Smooth muscle cell (in vitro differentiated cells): Measurements from ENCODE around the gene CSMD2. TPM values are rescaled to one million over a fixed set of nuclear protein-coding genes. Genes with fewer than 3 reads are reported as not detected.
"Not testable (repeated sequence)": the region's sequence is repeated elsewhere in the genome, so short reads cannot be mapped to it uniquely, and the experiment has no call there.

Experiments
- DNase-seq: peaks from one replicate; lab custom pipeline; 2025; ENCODE audit not compliant: unreplicated experiment; lab: John Stamatoyannopoulos, UW
- H2AFZ ChIP-seq: fragments of 200-600 bp; sonication (generic); 2 replicates; pipeline ENCODE4 v1.6.0; 2016; ENCODE audit warnings: antibody characterized with exemption, low read depth, mild to moderate bottlenecking
- H3F3A ChIP-seq: fragments of 200-600 bp; sonication (generic); 2 replicates; pipeline ENCODE4 v1.6.0; 2017; ENCODE audit warnings: antibody characterized with exemption, low read depth
- H3K27ac ChIP-seq: fragments of 200-600 bp; sonication (generic); 2 replicates; pipeline ENCODE4 v1.5.1; 2016; ENCODE audit warnings: low read depth, mild to moderate bottlenecking
- H3K27me3 ChIP-seq: fragments of 200-600 bp; sonication (generic); 2 replicates; pipeline ENCODE4 v1.6.1; 2016; ENCODE audit warnings: low read depth, mild to moderate bottlenecking
- H3K36me3 ChIP-seq: fragments of 200-600 bp; sonication (generic); 2 replicates; pipeline ENCODE4 v1.5.1; 2016; ENCODE audit warnings: low read depth
- H3K4me1 ChIP-seq: fragments of 200-600 bp; sonication (generic); 2 replicates; pipeline ENCODE4 v1.5.1; 2016; ENCODE audit warnings: low read depth
- H3K4me2 ChIP-seq: fragments of 200-600 bp; sonication (generic); 2 replicates; pipeline ENCODE4 v1.6.0; 2016; ENCODE audit warnings: mild to moderate bottlenecking
- H3K4me3 ChIP-seq: fragments of 200-600 bp; sonication (generic); 2 replicates; pipeline ENCODE4 v1.5.1; 2016; ENCODE audit warnings: mild to moderate bottlenecking
- H3K79me2 ChIP-seq: fragments of 200-600 bp; sonication (generic); 2 replicates; pipeline ENCODE4 v1.6.0; 2016; ENCODE audit warnings: low read depth, mild to moderate bottlenecking
- H3K9ac ChIP-seq: fragments of 200-600 bp; sonication (generic); 2 replicates; pipeline ENCODE4 v1.6.0; 2016; ENCODE audit warnings: low read depth
- H3K9me3 ChIP-seq: fragments of 200-600 bp; sonication (generic); replicated peaks from 2 replicates; pipeline ENCODE4 v1.5.1; 2016; ENCODE audit warnings: low read depth
- H4K20me1 ChIP-seq: fragments of 200-600 bp; sonication (generic); 2 replicates; pipeline ENCODE4 v1.6.0; 2016; ENCODE audit warnings: low read depth
- WGBS: methylation state at CpG from one replicate; pipeline ENCODE4 v1.1.7; 2016; ENCODE audit warnings: low lambda C conversion rate; 5-methylcytosine and 5-hydroxymethylcytosine counted together
- polyA plus RNA-seq: library from polyadenylated mRNA; unstranded; fragments of >200 nt; fragmentation: Nextera tagmentation; extraction: Ambion mirVana; gene quantifications from 2 replicates; pipeline ENCODE4 v1.2.1, GENCODE V29; 2016
- total RNA-seq: library from RNA; depleted of rRNA; stranded (reverse); fragments of >200 nt; gene quantifications from 2 replicates; pipeline ENCODE4 v1.2.3, GENCODE V29; 2014
- TF ChIP-seq, protein P1 (sequence below): fragments of 200-600 bp; sonication (generic); IDR thresholded peaks from 2 replicates; pipeline ENCODE4 v1.5.1; 2017; ENCODE audit warnings: borderline replicate concordance, mild to moderate bottlenecking, antibody characterized with exemption; ENCODE audit not compliant: insufficient read depth, poor library complexity, severe bottlenecking

The CSMD2 gene
- total and polyA plus RNA-seq, 2 experiments from 2014 or later, result 0.65 to 1.8 TPM

DNA sequence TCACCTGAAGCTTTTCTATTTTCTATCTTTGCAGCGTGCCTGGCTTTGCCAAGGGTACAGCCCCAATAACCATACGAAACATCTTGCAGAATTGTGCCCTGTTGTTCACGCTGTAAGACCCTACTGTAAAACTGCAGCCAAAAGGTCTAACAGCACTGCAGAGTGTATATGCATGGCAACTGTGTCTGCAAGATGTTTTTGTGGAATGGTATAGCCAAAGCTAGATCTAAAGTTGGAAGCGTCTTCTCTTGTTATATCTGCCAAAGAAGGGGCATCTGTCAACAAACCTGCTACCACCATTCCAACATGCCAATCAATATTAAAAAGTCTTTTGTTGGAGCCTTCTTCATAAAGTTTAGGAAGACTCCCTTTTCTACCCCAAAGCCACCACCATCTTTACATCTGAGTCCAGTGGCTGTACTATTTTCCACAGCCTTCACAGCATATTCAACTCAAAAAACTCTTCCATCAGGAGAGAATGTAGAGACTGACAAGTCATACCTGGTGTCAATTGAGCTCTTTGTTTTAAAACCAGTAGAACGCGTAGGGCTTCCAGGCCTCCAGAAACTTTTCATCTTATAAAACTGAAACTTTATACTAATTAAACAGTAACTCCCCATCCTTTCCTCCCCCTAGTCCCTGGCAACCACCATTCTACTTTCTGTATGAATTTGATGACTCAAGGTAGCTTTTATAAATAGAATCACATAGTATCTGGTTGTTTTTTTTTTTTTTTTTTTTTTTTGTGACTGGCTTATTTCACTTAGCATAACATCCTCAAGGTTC is 652.6 kb downstream of the CSMD2 start:
- H3K4me1 ChIP-seq, result no peaks in the 10 kb centered on the region
- no peak overlapping the region for H3K4me2 ChIP-seq
- no peak overlapping the region for H2AFZ ChIP-seq
- no peaks in the 10 kb centered on the region for H3K79me2 ChIP-seq
- TF ChIP-seq, protein P1, sequence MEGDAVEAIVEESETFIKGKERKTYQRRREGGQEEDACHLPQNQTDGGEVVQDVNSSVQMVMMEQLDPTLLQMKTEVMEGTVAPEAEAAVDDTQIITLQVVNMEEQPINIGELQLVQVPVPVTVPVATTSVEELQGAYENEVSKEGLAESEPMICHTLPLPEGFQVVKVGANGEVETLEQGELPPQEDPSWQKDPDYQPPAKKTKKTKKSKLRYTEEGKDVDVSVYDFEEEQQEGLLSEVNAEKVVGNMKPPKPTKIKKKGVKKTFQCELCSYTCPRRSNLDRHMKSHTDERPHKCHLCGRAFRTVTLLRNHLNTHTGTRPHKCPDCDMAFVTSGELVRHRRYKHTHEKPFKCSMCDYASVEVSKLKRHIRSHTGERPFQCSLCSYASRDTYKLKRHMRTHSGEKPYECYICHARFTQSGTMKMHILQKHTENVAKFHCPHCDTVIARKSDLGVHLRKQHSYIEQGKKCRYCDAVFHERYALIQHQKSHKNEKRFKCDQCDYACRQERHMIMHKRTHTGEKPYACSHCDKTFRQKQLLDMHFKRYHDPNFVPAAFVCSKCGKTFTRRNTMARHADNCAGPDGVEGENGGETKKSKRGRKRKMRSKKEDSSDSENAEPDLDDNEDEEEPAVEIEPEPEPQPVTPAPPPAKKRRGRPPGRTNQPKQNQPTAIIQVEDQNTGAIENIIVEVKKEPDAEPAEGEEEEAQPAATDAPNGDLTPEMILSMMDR, result no peak
- no peak for DNase-seq
- H3F3A ChIP-seq, result no peaks in the 10 kb centered on the region
- H3K9ac ChIP-seq, result no peak overlapping the region
- H3K27ac ChIP-seq, result no peak overlapping the region
- H3K4me3 ChIP-seq, result no peak overlapping the region
- no peaks in the 10 kb centered on the region for H3K27me3 ChIP-seq
- no peaks in the 10 kb centered on the region for H3K9me3 ChIP-seq
- WGBS, result 89% methylated on average over 6 of the region's 6 CpGs
- no peaks in the 10 kb centered on the region for H3K36me3 ChIP-seq
- no peaks in the 10 kb centered on the region for H4K20me1 ChIP-seq

DNA sequence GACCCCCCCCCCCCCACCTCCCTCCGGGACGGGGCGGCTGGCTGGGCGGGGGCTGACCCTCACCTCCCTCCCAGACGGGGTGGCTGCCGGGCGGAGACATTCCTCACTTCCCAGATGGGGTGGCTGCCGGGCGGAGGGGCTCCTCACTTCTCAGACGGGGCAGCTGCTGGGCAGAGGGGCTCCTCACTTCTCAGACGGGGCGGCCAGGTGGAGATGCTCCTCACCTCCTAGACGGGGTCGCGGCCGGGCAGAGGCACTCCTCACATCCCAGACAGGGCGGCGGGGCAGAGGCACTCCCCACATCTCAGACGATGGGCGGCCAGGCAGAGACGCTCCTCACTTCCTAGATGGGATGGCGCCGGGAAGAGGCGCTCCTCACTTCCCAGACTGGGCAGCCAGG is 655.8 kb downstream of the CSMD2 start:
- DNase-seq, H2AFZ ChIP-seq, H3K36me3 ChIP-seq, H3K4me1 ChIP-seq, H3K9ac ChIP-seq, H3K4me3 ChIP-seq, H3K27me3 ChIP-seq, H3F3A ChIP-seq, H3K4me2 ChIP-seq, H3K27ac ChIP-seq, H4K20me1 ChIP-seq, H3K79me2 ChIP-seq, H3K9me3 ChIP-seq: not testable (repeated sequence)
- WGBS, result 97% methylated on average over 6 of the region's 24 CpGs

DNA sequence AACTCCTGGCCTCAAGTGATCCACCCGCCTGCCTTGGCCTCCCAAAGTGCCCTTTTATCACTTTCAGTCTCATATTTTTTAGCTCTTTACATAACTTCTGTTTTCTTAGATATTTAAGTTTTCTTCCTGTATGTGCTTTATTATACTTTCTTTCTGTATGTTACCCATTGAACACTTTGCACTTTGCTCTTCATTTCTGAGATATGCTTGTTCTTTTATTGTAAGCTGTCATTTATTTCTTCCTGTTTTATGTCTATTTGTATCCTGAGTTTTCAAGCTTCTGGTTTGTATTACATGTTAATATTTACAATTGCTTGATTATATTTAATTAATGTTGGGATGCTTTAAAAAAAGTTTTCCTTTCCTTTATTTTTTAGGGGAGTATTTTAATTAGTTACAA is 656.9 kb downstream of the CSMD2 start:
- no peaks in the 10 kb centered on the region for H3K36me3 ChIP-seq
- no peak for DNase-seq
- WGBS, result 86% methylated on average over 1 of the region's 1 CpG
- H3K9ac ChIP-seq, result no peak overlapping the region
- H3K4me2 ChIP-seq, result no peak overlapping the region
- H3K9me3 ChIP-seq, result no peaks in the 10 kb centered on the region
- no peaks in the 10 kb centered on the region for H4K20me1 ChIP-seq
- H3F3A ChIP-seq, result no peaks in the 10 kb centered on the region
- no peaks in the 10 kb centered on the region for H3K4me1 ChIP-seq
- H3K79me2 ChIP-seq, result no peaks in the 10 kb centered on the region
- no peak overlapping the region for H2AFZ ChIP-seq
- no peak overlapping the region for H3K27ac ChIP-seq
- H3K27me3 ChIP-seq, result no peaks in the 10 kb centered on the region
- no peak overlapping the region for H3K4me3 ChIP-seq
- TF ChIP-seq, protein P1, result no peak

DNA sequence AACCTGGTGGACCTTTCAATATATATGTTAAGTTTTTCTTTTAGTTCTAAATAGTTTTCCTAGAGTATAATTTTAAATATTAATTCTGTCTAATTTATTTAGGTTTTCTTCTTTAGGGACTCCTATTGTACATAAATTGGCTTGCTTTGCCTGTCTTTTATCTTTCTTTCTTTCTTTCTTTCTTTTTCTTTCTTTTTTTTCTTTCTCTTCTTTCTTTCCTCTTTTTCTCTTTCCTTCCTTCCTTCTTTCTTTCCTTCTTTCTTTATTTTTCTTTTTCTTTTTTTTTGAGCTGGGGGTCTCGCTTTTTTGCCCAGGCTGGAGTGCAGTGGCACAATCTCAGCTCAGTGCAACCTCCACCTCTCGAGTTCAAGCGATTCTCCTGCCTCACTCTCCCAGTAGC is 657.4 kb downstream of the CSMD2 start:
- Histone ChIP-seq H3K4me3 (no peak overlapping the region), H3K9me3 (no peaks in the 10 kb centered on the region), H3F3A (no peaks in the 10 kb centered on the region), H2AFZ (no peak overlapping the region), H4K20me1 (no peaks in the 10 kb centered on the region), H3K4me1 (no peaks in the 10 kb centered on the region), H3K36me3 (no peaks in the 10 kb centered on the region), H3K79me2 (no peaks in the 10 kb centered on the region), H3K27me3 (no peaks in the 10 kb centered on the region), H3K27ac (no peak overlapping the region), H3K4me2 (no peak overlapping the region), H3K9ac (no peak overlapping the region)
- DNase-seq, result no peak
- TF ChIP-seq, protein P1, result no peak
- 88% methylated on average over 3 of the region's 3 CpGs for WGBS
